B cell (primary cell): ENCODE measurements around the gene FCRL1. TPM values are rescaled to one million over a fixed set of nuclear protein-coding genes. Genes with fewer than 3 reads are reported as not detected.

Experiments used
- ATAC-seq: fragments of 200-7000 bp; cut with Tn5 transposase; one replicate; pipeline ENCODE4 v1.10.0; 2021; ENCODE audit warnings: low read depth, mild to moderate bottlenecking, moderate number of reproducible peaks, moderate library complexity
- CTCF ChIA-PET: fragments of 350-600 bp; sonication (Branson Sonifier 250); formaldehyde crosslinking; loops from one replicate; lab custom pipeline; 2021; ENCODE audit warnings: antibody characterized with exemption, inconsistent platforms; lab: Charles Lee
- POLR2A ChIA-PET: fragments of 350-600 bp; sonication (Branson Sonifier 250); formaldehyde crosslinking; loops from one replicate; lab custom pipeline; 2021; ENCODE audit warnings: antibody characterized with exemption; lab: Charles Lee
- DNase-seq: peaks from one replicate; pipeline ENCODE4 v3.0.0; 2013
- H2AFZ ChIP-seq: 2 replicates; pipeline ENCODE4 v1.6.1; 2012; ENCODE audit warnings: mild to moderate bottlenecking, low read depth, low read length; ENCODE audit not compliant: insufficient read depth, poor library complexity, severe bottlenecking
- H3K27ac ChIP-seq, 2 donors: 1 replicate in 1 of 2; 2 replicates in 1 of 2; pipeline ENCODE4 v1.5.1; 2012 to 2013; ENCODE audit warnings: low read length in 2 of 2, mild to moderate bottlenecking in 2 of 2, moderate library complexity in 1 of 2
- H3K27me3 ChIP-seq, 4 experiments: fragments of 200-600 bp in 1 of 4; sonication (generic) in 1 of 4; replicated peaks in 1 of 4; 1 replicate in 2 of 4; 2 replicates in 2 of 4; pipeline versions ENCODE4 v1.6.1 to v1.7.0; 2013 to 2016; ENCODE audit warnings: low read length in 3 of 4, mild to moderate bottlenecking in 2 of 4, mixed read lengths in 1 of 4, moderate library complexity in 1 of 4; ENCODE audit not compliant: insufficient read depth in 4 of 4, control insufficient read depth in 3 of 4; ENCODE audit errors: control extremely low read depth in 1 of 4
- H3K36me3 ChIP-seq, 2 experiments: replicated peaks in 1 of 2; 1 replicate in 1 of 2; 2 replicates in 1 of 2; pipeline versions ENCODE4 v1.6.1 to v1.7.1; 2013; ENCODE audit warnings: low read length in 1 of 2; ENCODE audit not compliant: insufficient read depth in 2 of 2, control insufficient read depth in 1 of 2; ENCODE audit errors: control extremely low read depth in 1 of 2, extremely low read depth in 1 of 2
- H3K4me1 ChIP-seq, 2 donors: fragments of 200-600 bp in 1 of 2; sonication (generic) in 1 of 2; 1 replicate in 1 of 2; 2 replicates in 1 of 2; pipeline versions ENCODE4 v1.5.1 to v1.6.1; 2013 to 2017; ENCODE audit warnings: low read length in 2 of 2; ENCODE audit not compliant: control insufficient read depth in 2 of 2, insufficient read depth in 2 of 2
- H3K4me2 ChIP-seq: replicated peaks from 2 replicates; pipeline ENCODE3; 2012; ENCODE audit warnings: mild to moderate bottlenecking, low read depth, low read length; ENCODE audit not compliant: poor library complexity, severe bottlenecking
- H3K4me3 ChIP-seq, 5 experiments: fragments of 200-600 bp in 1 of 5; sonication (generic) in 1 of 5; 1 replicate in 3 of 5; 2 replicates in 2 of 5; pipeline versions ENCODE4 v1.5.1 to v1.7.0; 2011 to 2016; ENCODE audit warnings: low read length in 4 of 5, mild to moderate bottlenecking in 4 of 5, low read depth in 2 of 5, control low read depth in 1 of 5, moderate library complexity in 1 of 5; ENCODE audit not compliant: insufficient read depth in 1 of 5; ENCODE audit errors: control extremely low read depth in 1 of 5, extremely low read depth in 1 of 5
- H3K79me2 ChIP-seq: fragments of 200-600 bp; sonication (generic); one replicate; pipeline ENCODE4 v1.6.0; 2016; ENCODE audit warnings: low read length; ENCODE audit not compliant: control insufficient read depth, insufficient read depth
- H3K9ac ChIP-seq: fragments of 200-600 bp; sonication (generic); 2 replicates; pipeline ENCODE4 v1.6.1; 2017; ENCODE audit warnings: mild to moderate bottlenecking, low read length, moderate library complexity
- H3K9me3 ChIP-seq, 3 donors: one replicate each; pipeline versions ENCODE4 v1.6.1 to v1.7.1; 2013; ENCODE audit warnings: low read length in 2 of 3; ENCODE audit not compliant: control insufficient read depth in 2 of 3, insufficient read depth in 1 of 3; ENCODE audit errors: control extremely low read depth in 1 of 3
- H4K20me1 ChIP-seq: 2 replicates; pipeline ENCODE4 v1.6.0; 2012; ENCODE audit warnings: mild to moderate bottlenecking, low read length; ENCODE audit not compliant: insufficient read depth, control insufficient read depth, poor library complexity, severe bottlenecking
- H3K27ac Mint-ChIP-seq: one replicate; pipeline ENCODE4 v1.8.0; 2021; ENCODE audit warnings: mixed read lengths
- H3K27me3 Mint-ChIP-seq: one replicate; pipeline ENCODE4 v1.8.0; 2021; ENCODE audit warnings: mixed read lengths
- H3K4me1 Mint-ChIP-seq: one replicate; pipeline ENCODE4 v1.8.0; 2021; ENCODE audit warnings: mixed read lengths
- H3K4me3 Mint-ChIP-seq: one replicate; pipeline ENCODE4 v1.8.0; 2021; ENCODE audit warnings: mixed read lengths
- H3K9me3 Mint-ChIP-seq: one replicate; pipeline ENCODE4 v1.8.0; 2022; ENCODE audit warnings: mixed read lengths; ENCODE audit not compliant: insufficient read depth
- EZH2 ChIP-seq: IDR thresholded peaks from 2 replicates; pipeline ENCODE4 v1.6.1; 2012; ENCODE audit warnings: borderline replicate concordance, low read depth, mild to moderate bottlenecking, moderate library complexity, low read length; ENCODE audit not compliant: insufficient read depth, poor library complexity, severe bottlenecking
- WGBS: methylation state at CpG from one replicate; pipeline ENCODE4 v1.1.5; 2013; ENCODE audit warnings: missing lambda C conversion rate; ENCODE audit not compliant: insufficient coverage; 5-methylcytosine and 5-hydroxymethylcytosine counted together
- intact Hi-C: fragments of 100-400 bp; cut with micrococcal nuclease; formaldehyde crosslinking; loops from one replicate; pipeline ENCODE4 v1.10.0; 2022
- polyA plus RNA-seq: library from polyadenylated mRNA; depleted of rRNA; stranded (reverse); fragments of >200 nt; gene quantifications from 2 replicates; pipeline ENCODE4 v1.2.3, GENCODE V29; 2012
- total RNA-seq, 2 donors: library from RNA; stranded (reverse); fragments of 120-200 nt in 1 of 2; gene quantifications; 1 replicate in 1 of 2; 2 replicates in 1 of 2; pipeline versions ENCODE4 v1.2.3 to v1.2.4, GENCODE V29; 2013 to 2022
- TF ChIP-seq, protein P1 (sequence below): fragments of 200-600 bp; IDR thresholded peaks from one replicate; pipeline ENCODE4 v1.8.0; 2022; ENCODE audit warnings: antibody characterized with exemption, mild to moderate bottlenecking

FCRL1 gene
- total and polyA plus RNA-seq, 2 donors (not counting 1 experiment from before 2014, with no cell fraction given): 277 to 953 TPM

DNA sequence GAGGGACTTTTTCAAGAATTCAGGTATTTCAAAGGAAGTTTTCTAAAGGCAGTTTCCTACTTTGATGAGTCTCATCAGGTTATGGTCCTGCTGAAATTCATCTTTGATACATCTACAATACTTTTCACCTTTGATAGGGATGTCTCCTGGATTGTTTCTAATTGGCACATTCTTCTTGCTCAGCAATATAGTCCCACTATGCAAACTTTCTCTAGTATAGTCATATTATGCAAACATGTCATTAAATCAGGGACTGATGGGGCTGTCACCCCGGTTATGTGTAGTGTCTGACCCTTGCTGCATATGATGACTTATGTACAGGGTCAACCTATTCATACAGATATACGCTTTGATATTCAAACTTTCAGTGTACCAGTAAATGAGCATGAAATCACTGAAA is 379 bp upstream of the FCRL1 start:
- WGBS: no CpG with 5 or more reads among the region's 2 CpGs
- Histone ChIP-seq H3K27ac (peak overlapping the region; percentile 45 to 83), H3K36me3 (peaks cover 0 to 4% of the 10 kb centered on the region in 2 experiments), H3K9ac (peak overlapping the region; percentile 87), H3K4me3 (peak overlapping the region; percentile 66 to 97 (median 84)), H3K9me3 (no peaks in the 10 kb centered on the region), H3K4me1 (peaks cover 20 to 23% of the 10 kb centered on the region in 2 donors), H2AFZ (peak overlapping the region; percentile 10), H3K79me2 (peaks cover 92% of the 10 kb centered on the region), H3K27me3 (no peaks in the 10 kb centered on the region), H3K4me2 (peak overlapping the region; percentile 77), H4K20me1 (no peaks in the 10 kb centered on the region)
- H3K4me3 Mint-ChIP-seq: no peak overlapping the region
- no peaks in the 10 kb centered on the region for H3K27me3 Mint-ChIP-seq
- ATAC-seq (peak; percentile 6), DNase-seq (peak; percentile 28)
- H3K27ac Mint-ChIP-seq: no peak overlapping the region
- H3K4me1 Mint-ChIP-seq: peaks cover 51% of the 10 kb centered on the region
- TF ChIP-seq, protein P1, sequence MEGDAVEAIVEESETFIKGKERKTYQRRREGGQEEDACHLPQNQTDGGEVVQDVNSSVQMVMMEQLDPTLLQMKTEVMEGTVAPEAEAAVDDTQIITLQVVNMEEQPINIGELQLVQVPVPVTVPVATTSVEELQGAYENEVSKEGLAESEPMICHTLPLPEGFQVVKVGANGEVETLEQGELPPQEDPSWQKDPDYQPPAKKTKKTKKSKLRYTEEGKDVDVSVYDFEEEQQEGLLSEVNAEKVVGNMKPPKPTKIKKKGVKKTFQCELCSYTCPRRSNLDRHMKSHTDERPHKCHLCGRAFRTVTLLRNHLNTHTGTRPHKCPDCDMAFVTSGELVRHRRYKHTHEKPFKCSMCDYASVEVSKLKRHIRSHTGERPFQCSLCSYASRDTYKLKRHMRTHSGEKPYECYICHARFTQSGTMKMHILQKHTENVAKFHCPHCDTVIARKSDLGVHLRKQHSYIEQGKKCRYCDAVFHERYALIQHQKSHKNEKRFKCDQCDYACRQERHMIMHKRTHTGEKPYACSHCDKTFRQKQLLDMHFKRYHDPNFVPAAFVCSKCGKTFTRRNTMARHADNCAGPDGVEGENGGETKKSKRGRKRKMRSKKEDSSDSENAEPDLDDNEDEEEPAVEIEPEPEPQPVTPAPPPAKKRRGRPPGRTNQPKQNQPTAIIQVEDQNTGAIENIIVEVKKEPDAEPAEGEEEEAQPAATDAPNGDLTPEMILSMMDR: no peak
- no peak for TF ChIP-seq EZH2
- ChIA-PET POLR2A (interaction anchor here (0.6 to 1.4 kb wide), 6 partner anchors 10 to 46 kb away, joined by 3 to 5 read pairs (median 3); no protein-coding TSS in a partner anchor), CTCF (interaction anchor here (1.1 to 3.6 kb wide), 11 partner anchors 9 to 239 kb away, joined by 3 to 26 read pairs (median 6); no protein-coding TSS in a partner anchor)
- intact Hi-C loops: loop anchor here (1.0 to 2.0 kb wide), 4 partner anchors 14 to 46 kb away; no protein-coding TSS in a partner anchor
- no peaks in the 10 kb centered on the region for H3K9me3 Mint-ChIP-seq

DNA sequence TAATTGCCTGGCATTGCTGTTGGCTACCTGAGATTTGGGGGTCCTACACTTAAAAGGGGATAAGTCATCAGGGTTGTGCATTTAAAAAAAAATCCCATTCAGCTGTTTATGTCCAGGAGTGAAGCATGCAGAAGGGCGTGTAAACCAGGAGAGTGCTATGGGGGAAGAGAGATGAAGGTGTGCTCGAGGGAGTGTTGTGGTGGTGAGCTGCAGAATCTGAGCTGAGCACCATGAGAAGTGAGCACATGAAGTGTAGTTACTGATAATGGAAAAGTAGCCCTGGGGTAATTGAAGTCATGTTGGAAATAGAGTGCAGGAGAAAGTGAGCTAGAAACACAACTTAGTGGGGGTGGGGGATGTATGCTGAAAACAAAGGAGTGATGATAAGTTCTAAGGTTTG is 705 bp downstream of the FCRL1 start:
- WGBS: 5% methylated on average over 2 of the region's 2 CpGs
- H3K4me3 ChIP-seq: peak overlapping the region; percentile 66 to 97 (median 84)
- TF ChIP-seq, protein P1: no peak
- no peak for TF ChIP-seq EZH2
- H3K79me2 ChIP-seq: peaks cover 95% of the 10 kb centered on the region
- H3K27ac Mint-ChIP-seq: no peak overlapping the region
- H3K36me3 ChIP-seq: peaks cover 0 to 7% of the 10 kb centered on the region in 2 experiments
- H2AFZ ChIP-seq: peak overlapping the region; percentile 39
- ATAC-seq (peak; percentile 25), DNase-seq (no peak)
- intact Hi-C loops: no loop called here
- no peaks in the 10 kb centered on the region for H3K27me3 Mint-ChIP-seq
- H3K27me3 ChIP-seq: no peaks in the 10 kb centered on the region
- H3K4me3 Mint-ChIP-seq: no peak overlapping the region
- ChIA-PET CTCF (interaction anchor here (0.9 to 3.6 kb wide), 13 partner anchors 11 to 238 kb away, joined by 3 to 26 read pairs (median 5); partner anchors contain the start of gene FCRL2), POLR2A (interaction anchor here (1.2 to 1.4 kb wide), 3 partner anchors 10 to 45 kb away, joined by 3 to 5 read pairs (median 3); no protein-coding TSS in a partner anchor)
- peak overlapping the region; percentile 87 for H3K9ac ChIP-seq
- H3K9me3 ChIP-seq: no peaks in the 10 kb centered on the region
- peaks cover 20 to 25% of the 10 kb centered on the region in 2 donors for H3K4me1 ChIP-seq
- H4K20me1 ChIP-seq: no peaks in the 10 kb centered on the region
- H3K4me2 ChIP-seq: peak overlapping the region; percentile 77
- peak overlapping the region; percentile 50 to 83 for H3K27ac ChIP-seq
- H3K9me3 Mint-ChIP-seq: no peaks in the 10 kb centered on the region
- H3K4me1 Mint-ChIP-seq: peaks cover 57% of the 10 kb centered on the region
